HL-60 (cell line): ENCODE measurements around the gene UBE2J2.

ENCODE experiments used
- CTCF ChIP-seq: IDR thresholded peaks from one replicate; pipeline ENCODE4 v1.5.1; 2011; ENCODE audit warnings: low read length, control low read depth, inconsistent platforms; ENCODE audit not compliant: insufficient read depth
- POLR2AphosphoS5 ChIP-seq: IDR thresholded peaks from 2 replicates; pipeline ENCODE4 v1.6.1; 2012; ENCODE audit warnings: low read depth
- SPI1 ChIP-seq: IDR thresholded peaks from 2 replicates; pipeline ENCODE4 v1.6.1; 2012; ENCODE audit warnings: low read depth, mild to moderate bottlenecking, borderline replicate concordance

GRCh38 chr1:1210726-1211540 lies 62.7 kb downstream of the UBE2J2 start:
- TF ChIP-seq POLR2AphosphoS5 (no peak), CTCF (no peak), SPI1 (no peak)
